Stimulated activated CD4-positive, alpha-beta T cell treated with anti-CD3 and anti-CD28 coated beads, Interleukin-12 subunit alpha, Interleukin-12 subunit beta, amount 100 ng/mL, for 48 hours (primary cell): ENCODE results near the gene PRRT1.
"Not testable (repeated sequence)": the region's sequence is repeated elsewhere in the genome, so short reads cannot be mapped to it uniquely, and the experiment has no call there.

Experiments used
- DNase-seq, 3 donors: peaks; one replicate each; pipeline ENCODE4 v3.0.0-alpha.2; 2020; ENCODE audit warnings: low read depth in 2 of 3, low spot score in 1 of 3

The PRRT1 gene

DNA sequence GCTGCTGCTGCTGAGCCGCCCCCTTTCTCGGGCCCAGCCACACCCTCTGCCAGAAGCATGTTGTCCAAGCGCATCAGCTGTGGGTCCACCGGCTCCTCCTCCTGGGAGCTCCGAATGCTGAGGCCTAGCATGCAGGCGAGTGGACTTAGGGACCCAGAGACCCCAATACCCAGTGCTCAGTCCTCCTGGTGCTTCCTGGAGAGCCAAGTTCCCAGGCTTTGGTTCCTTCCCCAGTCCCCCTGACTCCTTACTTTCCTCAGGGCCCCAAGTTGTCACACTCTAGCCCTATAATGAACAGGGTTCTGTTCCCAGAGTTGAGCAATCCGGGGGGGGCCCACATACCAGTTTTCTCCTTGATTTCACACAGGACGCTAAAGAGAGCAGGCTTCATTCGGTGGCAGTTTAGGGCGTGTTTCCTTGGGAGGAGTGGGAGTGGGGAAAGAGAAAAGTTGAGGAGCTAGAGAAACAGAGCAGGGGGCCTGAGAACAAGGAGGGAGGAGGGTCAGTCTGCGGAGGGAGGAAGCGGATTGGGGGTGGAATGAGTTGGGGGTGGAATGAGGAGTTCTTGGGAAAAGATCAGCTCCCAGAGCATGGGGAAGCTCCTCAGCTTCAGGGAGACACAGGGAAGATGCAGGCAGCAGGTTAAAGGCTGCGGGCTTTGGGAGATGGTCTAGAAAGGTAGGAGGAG, 36.8 kb upstream of the PRRT1 start:
- DNase-seq: no peak

- not testable (repeated sequence) for DNase-seq
Observed at GRCh38 chr6:32187725-32188380, 36.1 kb upstream of the PRRT1 start.

DNA sequence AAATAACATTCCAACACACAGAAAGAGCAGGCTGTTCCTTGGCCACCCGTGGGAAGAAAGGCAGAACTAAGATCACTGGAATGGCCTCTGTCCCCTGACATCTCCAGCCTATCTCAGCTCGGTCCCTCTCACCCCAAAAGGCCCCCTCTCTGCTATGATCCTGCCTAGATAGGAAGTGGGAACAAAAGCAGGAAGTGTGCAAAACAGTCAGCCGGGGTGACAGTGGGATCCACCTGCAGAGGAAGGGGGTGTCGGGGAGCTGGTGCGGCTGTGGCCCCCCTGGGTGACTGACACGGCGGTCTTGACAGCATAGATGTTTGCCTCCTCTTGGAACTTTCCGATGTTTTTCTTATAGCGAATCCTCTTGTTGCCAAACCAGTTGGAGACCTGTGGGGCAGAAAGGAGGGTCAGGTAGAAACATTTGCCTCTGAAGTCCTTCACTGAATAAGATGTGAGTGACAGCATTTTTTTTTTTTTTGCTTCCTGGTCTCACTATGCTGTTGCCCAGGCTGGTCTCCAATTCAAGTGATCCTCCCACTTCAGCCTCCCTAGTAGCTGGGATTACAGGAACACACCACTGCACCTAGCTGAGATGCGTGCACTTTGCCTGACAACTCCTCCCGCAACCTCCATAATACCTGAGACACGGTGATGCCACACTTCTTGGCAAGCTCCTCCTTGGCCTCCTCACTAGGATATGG, 35.4 kb upstream of the PRRT1 start:
- DNase-seq: no peak

- DNase-seq: not testable (repeated sequence)
Observed at GRCh38 chr6:32186151-32186840, 34.6 kb upstream of the PRRT1 start.

- DNase-seq: peak; percentile 38 to 61 (median 50)
Observed at GRCh38 chr6:32185681-32186131, 34.0 kb upstream of the PRRT1 start.

DNA sequence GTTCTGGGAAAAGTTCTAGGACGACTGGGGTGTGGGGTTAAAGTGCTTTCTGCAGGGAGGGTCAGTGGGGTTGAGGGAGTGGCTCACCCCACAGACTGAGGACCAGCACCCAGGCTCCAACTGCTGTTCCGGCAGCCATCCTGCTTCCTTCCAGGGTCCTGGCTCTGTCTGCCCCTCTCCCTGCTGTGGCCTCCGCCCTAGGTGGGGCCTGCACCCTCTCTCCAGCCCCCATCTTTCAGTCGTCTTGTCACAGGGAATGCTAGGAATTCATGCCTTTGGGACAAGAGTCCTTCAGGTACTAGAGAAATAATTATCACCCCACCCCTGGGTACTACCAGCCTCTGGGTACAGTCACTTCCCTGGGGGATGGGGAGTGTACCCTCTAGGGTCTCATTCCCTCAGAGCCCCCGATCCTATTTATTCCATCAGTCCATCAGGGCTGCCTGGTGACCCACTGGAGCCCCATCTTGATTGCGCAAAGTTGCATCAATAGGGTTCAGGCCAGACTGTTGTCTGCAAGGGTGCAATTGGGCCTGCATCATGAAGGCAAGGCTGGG, 32.4 kb upstream of the PRRT1 start, which contains the start of gene AGER:
TSS of gene AGER (minus strand) at position 170 of the 557 bp plus-strand sequence. CDS start at position 139, 31 bp downstream.
- DNase-seq: no peak

GRCh38 chr6:32183483-32184083, 31.8 kb upstream of the PRRT1 start:
- DNase-seq: no peak

DNA sequence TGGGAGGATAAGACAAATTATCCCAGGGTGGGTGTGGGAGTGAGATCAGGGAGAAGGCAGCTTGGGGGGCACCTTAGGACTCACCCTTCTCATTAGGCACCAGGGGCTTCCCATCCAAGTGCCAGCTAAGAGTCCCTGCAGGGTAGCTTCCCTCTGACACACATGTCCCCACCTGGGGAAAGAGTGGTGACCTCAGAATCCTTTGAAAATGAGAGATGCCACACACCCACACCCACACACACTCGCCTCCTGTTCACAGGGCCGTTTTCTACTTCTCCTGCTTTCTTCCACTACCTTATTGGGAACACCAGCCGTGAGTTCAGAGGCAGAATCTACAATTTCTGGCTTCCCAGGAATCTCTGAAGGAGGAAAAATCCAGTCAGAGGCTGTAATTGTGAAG, 31.3 kb upstream of the PRRT1 start:
- no peak for DNase-seq

DNA sequence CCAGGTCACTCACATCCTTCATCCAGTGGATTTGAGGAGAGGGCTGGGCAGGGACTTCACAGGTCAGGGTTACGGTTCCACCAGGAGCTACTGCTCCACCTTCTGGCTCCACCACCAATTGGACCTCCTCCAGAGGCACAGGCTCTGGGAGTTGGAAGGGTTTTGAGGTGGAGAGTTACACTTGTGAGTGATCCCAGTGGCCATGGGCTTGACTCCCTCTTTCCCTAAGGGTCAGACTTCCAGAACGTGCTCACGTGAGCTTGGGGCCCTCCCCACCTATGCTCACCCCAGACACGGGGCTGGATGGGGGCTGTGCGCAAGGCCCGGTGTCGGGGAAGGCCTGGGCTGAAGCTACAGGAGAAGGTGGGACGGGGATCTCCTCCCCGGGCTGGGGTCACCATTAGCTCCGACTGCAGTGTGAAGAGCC, 30.8 kb upstream of the PRRT1 start:
- no peak for DNase-seq

DNA sequence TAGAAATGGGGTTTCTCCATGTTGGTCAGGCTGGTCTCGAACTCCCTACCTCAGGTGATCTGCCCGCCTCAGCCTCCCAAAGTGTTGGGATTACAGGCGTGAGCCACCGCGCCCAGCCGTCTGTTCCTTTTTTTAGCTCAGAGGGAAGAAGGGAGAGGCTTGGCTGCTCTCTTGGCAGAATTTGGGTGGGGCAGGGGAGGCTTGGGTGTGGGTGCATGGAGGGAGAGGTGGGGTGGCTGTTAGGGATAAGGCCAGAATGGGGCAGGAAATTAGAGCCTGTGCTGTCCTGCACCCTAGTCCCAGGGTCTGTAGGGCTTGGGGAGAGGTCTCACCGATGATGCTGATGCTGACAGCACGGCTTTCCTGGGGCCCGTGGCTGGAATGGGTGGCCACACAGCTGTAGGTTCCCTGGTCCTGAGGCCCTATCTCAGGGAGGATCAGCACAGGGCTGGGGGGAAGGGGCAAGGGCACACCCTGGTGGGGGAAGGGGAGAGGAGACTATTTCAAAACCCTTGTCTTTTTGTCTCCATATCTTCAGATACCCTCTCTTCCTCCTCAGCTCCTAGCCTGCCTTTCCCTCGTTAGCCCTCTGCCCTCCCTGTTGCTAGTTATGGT, 30.3 kb upstream of the PRRT1 start:
- DNase-seq: no peak

GRCh38 chr6:32181148-32181702, 29.5 kb upstream of the PRRT1 start:
- DNase-seq: no peak

DNA sequence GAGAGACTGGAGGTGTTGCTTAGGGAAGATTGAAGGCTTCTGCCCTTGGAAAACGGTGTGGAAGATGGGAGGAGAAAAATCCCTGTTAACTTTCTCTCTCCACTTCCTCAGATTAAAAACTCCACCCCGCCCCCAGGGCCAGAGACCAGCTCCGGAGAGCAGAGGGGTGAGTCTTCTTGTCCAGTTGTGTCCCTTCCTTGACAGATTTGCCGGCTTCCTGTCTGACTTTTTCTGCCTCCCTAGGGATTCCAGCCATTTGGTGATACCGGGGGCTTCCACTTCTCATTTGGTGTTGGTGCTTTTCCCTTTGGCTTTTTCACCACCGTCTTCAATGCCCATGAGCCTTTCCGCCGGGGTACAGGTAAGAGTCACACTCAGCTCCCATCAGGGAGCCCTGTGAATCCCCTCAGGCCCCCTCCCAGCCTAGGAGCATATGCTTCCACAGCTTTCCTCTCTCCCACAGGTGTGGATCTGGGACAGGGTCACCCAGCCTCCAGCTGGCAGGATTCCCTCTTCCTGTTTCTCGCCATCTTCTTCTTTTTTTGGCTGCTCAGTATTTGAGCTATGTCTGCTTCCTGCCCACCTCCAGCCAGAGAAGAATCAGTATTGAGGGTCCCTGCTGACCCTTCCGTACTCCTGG, 28.1 kb upstream of the PRRT1 start:
- no peak for DNase-seq

- no peak for DNase-seq
Observed at GRCh38 chr6:32178547-32179440, 27.1 kb upstream of the PRRT1 start.

- peak; percentile 87 to 95 (median 90) for DNase-seq
Observed at GRCh38 chr6:32177788-32178546, 26.2 kb upstream of the PRRT1 start, which contains the start of gene RNF5. TSS of gene RNF5 (plus strand) at chr6:32178405. CDS start at chr6:32178512, 107 bp downstream.

- DNase-seq: no peak
Observed at GRCh38 chr6:32177183-32177787, 25.5 kb upstream of the PRRT1 start.

DNA sequence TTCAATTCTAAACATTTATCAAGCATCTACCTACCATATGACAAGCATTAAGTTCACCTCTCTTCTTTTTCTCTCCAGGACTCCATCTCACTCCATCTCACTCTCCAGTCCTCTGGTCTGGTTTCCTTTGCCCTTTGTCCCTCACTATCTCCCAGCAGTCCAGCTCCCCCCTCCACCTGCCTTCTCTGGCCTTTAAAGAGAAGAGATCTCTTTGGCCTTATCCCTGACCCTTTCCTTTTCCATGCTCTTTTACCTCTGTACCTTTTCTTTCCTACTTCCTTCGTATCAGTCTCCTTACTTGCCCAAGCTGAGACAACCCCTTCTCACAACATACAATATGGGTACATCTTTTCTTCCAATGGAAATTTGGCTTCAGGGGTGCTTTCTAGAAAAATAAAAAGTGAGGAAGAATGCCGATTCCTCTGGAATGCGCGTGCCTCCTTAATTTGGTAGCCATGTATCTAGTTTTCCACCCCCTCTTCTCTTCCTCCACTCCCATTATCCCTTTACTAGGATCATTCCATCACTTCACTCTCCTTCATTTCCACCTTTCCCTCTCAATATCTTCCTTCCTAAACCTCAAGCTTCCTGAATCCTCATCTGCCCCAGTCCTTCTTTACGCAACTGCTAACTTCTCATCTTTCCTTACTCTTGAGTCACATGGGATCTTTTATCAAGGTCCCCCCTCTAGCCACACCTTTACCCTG, 24.9 kb upstream of the PRRT1 start:
- no peak for DNase-seq
